Large intestine (tissue), 3 donors: ENCODE data around the gene ZBTB7B. TPM values are rescaled to one million over a fixed set of nuclear protein-coding genes. Genes with fewer than 3 reads are reported as not detected.

Experiments
- DNase-seq, 2 donors: peaks; one replicate each; pipeline versions ENCODE4 v3.0.0 to v3.0.0-alpha.2; 2013
- H3K27ac ChIP-seq: one replicate; pipeline ENCODE4 v1.5.1; 2013; ENCODE audit warnings: low read length
- H3K27me3 ChIP-seq: 2 replicates; pipeline ENCODE4 v1.6.1; 2013; ENCODE audit warnings: low read length; ENCODE audit not compliant: control insufficient read depth, insufficient read depth
- H3K36me3 ChIP-seq: 2 replicates; pipeline ENCODE4 v1.6.1; 2013; ENCODE audit warnings: low read length; ENCODE audit not compliant: control insufficient read depth, insufficient read depth
- H3K4me1 ChIP-seq: one replicate; pipeline ENCODE4 v1.6.1; 2013; ENCODE audit warnings: low read length; ENCODE audit not compliant: control insufficient read depth, insufficient read depth
- H3K4me3 ChIP-seq: one replicate; pipeline ENCODE4 v1.5.1; 2013; ENCODE audit warnings: low read length
- H3K9me3 ChIP-seq: one replicate; pipeline ENCODE4 v1.6.1; 2013; ENCODE audit warnings: mild to moderate bottlenecking, low read depth, low read length, moderate library complexity; ENCODE audit not compliant: control insufficient read depth
- WGBS: methylation state at CpG from one replicate; pipeline ENCODE4 v1.1.5; 2013; ENCODE audit warnings: low lambda C conversion rate; ENCODE audit not compliant: insufficient coverage; 5-methylcytosine and 5-hydroxymethylcytosine counted together
- polyA plus RNA-seq: library from polyadenylated mRNA; unstranded; fragments of 120-200 nt; gene quantifications from one replicate; pipeline ENCODE4 v1.2.1, GENCODE V29; 2013

The ZBTB7B gene
- polyA plus RNA-seq, 1 donor: 45.1 TPM

DNA sequence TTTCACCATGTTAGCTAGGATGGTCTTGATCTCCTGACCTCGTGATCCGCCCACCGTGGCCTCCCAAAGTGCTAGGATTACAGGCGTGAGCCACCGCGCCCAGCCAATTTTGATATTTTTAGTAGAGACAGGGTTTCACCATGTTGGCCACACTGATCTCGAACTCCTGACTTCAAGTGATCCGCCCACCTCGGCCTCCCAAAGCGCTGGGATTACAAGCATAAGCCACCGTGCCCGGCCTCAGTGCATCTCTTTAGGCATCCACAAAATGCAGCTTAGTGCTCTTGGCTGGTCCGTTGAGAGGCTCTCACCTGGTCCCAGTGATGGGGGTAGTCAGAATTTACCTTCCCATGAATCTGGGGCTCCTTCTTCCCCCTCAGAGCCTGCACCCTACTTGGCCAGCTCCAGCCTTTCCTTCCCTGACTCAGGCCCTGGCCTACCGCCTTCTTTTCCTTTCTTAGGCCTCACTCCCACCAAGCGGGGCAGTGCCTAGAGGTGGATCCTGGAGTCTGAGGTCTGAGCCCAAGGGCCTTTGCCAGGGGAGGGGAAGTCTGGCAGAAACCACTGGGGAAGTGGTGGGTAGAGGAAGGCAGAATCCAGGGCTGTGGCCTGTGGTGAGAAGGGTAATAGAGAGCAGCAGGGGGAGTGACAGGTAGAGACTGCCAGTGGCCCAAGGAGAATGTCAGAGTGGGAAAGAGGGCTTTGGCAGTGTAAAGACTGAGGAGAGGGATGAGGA, 5.5 kb upstream of the ZBTB7B start:
- peaks cover 15% of the 10 kb centered on the region for H3K4me1 ChIP-seq
- peaks cover 5% of the 10 kb centered on the region for H3K36me3 ChIP-seq
- H3K27ac ChIP-seq: no peak overlapping the region
- no peaks in the 10 kb centered on the region for H3K27me3 ChIP-seq
- H3K9me3 ChIP-seq: peaks cover 2% of the 10 kb centered on the region
- DNase-seq: no peak
- H3K4me3 ChIP-seq: no peak overlapping the region
- no CpG with 5 or more reads among the region's 15 CpGs for WGBS

DNA sequence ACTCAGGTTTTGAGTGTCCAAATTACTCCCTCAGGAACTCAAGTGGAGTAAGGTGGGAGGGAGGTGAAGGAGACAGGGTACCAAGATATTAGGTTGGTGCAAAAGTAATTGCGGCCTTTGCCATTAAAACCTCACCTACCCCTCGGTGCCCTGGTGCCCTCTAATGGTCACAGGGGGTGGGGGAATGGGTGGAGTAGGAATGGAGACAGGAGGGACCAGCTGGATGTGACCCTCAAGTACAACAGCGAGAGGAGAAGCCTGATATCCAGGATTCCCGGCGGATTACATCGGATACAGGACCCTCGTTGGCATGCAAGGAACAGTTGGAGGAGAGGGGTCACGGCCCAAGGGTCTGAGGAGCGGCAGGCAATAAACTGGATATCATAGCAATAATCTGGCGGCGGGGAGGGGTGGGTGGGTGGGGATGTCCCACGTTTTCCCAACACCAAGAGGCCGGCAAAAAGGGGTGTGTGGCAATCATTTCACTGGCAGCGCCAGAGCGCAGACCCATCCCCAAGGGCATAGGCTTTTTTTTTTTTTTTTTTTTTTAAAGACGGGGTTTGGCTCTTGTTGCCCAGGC, 4.3 kb upstream of the ZBTB7B start:
- peaks cover 2% of the 10 kb centered on the region for H3K9me3 ChIP-seq
- H3K4me3 ChIP-seq: no peak overlapping the region
- H3K36me3 ChIP-seq: no peaks in the 10 kb centered on the region
- DNase-seq: no peak
- no CpG with 5 or more reads among the region's 16 CpGs for WGBS
- no peak overlapping the region for H3K27ac ChIP-seq
- H3K4me1 ChIP-seq: peaks cover 15% of the 10 kb centered on the region
- no peaks in the 10 kb centered on the region for H3K27me3 ChIP-seq

DNA sequence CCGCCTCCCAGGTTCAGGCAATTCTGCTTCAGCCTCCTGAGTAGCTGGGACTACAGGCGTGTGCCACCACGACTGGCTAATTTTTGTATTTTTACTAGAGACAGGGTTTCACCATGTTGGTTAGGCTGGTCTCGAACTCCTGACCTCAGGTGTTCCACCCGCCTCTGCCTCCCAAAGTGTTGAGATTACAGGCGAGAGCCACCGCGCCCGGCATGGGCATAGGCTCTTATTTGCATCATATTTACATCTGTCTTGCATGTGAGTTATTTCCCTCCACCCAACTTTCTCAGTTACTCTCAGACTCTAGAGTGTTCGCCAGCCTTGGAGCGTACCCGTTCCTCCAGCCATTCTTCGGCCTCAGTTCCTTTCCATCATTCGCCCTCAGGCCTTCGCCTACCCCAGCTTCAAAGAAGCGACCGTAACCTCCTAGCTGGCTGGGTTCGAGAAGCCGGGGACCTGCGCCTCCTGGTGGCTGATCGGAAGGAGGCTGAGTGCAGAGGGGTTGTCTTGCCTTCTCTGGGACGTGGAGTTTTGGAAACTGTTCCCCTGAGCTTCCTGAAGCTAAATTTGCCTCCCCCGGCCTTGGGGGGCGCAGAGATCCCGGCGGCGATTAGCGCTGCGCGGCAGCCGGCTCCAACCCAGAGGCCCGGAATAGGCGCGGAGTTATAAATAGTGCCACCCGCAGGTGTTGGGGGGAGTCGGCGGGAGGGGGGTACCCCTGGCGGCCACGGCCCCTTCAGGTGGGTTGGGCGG, 3.6 kb upstream of the ZBTB7B start:
- peak in 1 of 2 donors; percentile 71 for DNase-seq
- no CpG with 5 or more reads among the region's 40 CpGs for WGBS
- H3K4me1 ChIP-seq: peaks cover 15% of the 10 kb centered on the region
- H3K36me3 ChIP-seq: no peaks in the 10 kb centered on the region
- H3K27me3 ChIP-seq: no peaks in the 10 kb centered on the region
- H3K27ac ChIP-seq: peak overlapping the region; percentile 56
- peaks cover 2% of the 10 kb centered on the region for H3K9me3 ChIP-seq
- peak overlapping the region; percentile 74 for H3K4me3 ChIP-seq

DNA sequence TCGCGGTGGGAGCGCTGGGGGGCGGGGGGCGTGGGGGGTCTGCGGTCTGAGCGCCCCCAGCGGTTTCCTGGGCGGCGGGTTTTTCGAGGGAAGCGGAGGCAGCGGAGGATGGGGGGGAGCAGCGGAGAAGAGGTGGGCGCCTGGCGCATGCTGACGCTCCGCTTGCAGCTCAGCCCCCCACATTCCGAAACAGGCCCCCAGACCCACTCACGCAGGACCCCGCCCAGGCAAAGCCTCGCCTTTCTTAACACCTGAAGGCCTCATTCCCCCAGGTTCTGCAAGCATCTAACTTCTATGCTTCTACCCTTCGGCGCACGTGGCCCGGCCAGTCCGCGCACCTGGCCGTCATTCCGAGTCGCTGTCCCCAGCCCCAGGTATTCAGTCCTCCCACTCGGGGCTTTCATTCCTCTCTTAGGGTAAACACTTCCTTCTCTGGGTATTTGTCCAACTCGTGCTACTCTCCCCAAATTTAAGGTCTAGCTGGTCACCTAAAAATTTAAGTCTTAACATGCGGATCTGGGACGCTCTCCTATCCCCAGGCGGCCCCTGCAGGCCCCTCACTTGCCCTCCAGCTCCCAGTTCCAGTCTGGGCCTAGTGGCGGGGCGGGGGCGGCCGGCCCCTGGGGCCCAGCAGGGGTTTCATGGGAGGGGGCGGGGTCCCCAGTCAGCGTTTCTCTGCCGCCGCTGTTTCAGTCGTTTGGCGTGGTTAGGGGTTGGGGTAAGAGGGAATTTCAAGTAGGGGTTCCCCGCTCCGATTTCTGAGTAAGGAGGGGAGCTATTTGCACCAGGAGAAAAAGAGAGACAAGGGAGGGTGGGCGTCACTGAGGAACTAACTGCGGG, 2.8 kb upstream of the ZBTB7B start:
- H3K36me3 ChIP-seq: peaks cover 2% of the 10 kb centered on the region
- peak overlapping the region; percentile 95 for H3K27ac ChIP-seq
- H3K27me3 ChIP-seq: no peaks in the 10 kb centered on the region
- H3K9me3 ChIP-seq: peaks cover 2% of the 10 kb centered on the region
- peak in 1 of 2 donors; percentile 82 for DNase-seq
- H3K4me1 ChIP-seq: peaks cover 22% of the 10 kb centered on the region
- peak overlapping the region; percentile 74 for H3K4me3 ChIP-seq
- no CpG with 5 or more reads among the region's 50 CpGs for WGBS

DNA sequence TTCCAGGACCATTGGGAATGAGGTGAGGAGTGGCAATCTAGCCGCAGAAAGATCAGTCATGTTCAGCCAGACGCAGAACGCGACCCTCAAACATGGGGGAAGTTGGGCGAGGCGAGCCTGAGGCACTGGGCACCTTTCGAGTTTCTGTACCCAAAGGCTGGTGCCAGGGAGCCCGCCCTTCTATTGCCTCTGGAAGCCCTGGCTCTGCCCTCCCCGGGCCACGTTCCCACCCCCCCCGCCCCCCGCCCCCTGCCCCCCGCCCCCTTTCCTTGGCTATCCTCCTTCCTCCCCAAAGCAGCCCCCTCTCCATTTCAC, 2.2 kb upstream of the ZBTB7B start:
- WGBS: no CpG with 5 or more reads among the region's 13 CpGs

DNA sequence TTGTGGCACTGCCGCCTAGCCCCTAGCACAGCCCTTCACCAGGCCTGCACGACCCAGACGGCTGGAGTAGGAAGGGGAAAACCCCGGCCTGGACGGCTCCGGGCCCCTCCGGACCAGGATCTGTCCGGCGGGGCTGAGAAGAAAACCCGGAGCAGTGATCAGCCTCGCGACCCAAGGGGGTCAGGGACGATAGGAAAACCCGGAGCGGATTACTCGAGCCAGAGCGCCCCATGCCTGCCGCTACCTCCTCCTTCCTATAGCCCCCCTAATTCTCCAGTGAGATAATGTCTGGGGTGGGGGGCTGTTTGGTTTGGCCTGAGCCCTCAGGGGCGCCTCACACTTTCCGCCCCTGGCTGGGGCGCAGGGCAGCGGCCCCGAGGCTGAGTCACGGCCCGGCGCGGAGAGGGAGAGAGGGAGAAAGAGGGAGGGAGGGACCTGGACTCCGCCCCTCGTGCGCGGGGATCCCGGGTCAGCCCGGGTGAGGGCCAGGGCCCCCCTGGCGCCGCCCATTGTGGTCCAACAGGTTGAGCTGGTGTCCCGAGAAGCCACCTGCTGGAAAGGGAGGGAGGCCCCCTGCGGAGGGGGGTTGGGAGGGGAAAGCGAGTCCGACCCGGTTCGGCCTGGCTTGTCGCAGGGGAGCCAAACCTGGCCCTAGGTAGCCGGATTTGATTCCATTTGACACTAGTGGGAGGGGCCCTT, 1.7 kb upstream of the ZBTB7B start:
- peaks cover 5% of the 10 kb centered on the region for H3K36me3 ChIP-seq
- H3K27ac ChIP-seq: peak overlapping the region; percentile 95
- peak; percentile 96 to 99 for DNase-seq
- peaks cover 32% of the 10 kb centered on the region for H3K4me1 ChIP-seq
- H3K4me3 ChIP-seq: peak overlapping the region; percentile 74
- no CpG with 5 or more reads among the region's 43 CpGs for WGBS
- H3K27me3 ChIP-seq: no peaks in the 10 kb centered on the region
- H3K9me3 ChIP-seq: peaks cover 2% of the 10 kb centered on the region

More for the DNA sequence above, 2.2 kb upstream of the ZBTB7B start:
- Histone ChIP-seq H3K27me3 (no peaks in the 10 kb centered on the region), H3K36me3 (peaks cover 2% of the 10 kb centered on the region), H3K4me3 (peak overlapping the region; percentile 74), H3K9me3 (peaks cover 2% of the 10 kb centered on the region), H3K27ac (peak overlapping the region; percentile 95), H3K4me1 (peaks cover 27% of the 10 kb centered on the region)
- DNase-seq: no peak

DNA sequence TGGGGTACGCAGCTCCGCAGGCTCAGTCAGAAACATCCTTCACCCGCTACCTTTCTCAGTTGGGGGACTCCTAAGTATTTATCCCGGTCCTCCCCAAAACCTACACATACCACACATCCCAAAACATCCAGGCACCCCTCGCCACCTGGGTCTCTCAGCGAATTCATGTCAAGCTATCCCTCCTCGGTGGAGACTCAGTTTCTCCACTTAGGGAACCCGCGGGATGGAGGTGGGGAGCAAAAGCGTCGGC, 1.3 kb upstream of the ZBTB7B start:
- no CpG with 5 or more reads among the region's 11 CpGs for WGBS
- Histone ChIP-seq H3K9me3 (peaks cover 2% of the 10 kb centered on the region), H3K4me3 (peak overlapping the region; percentile 74), H3K36me3 (peaks cover 9% of the 10 kb centered on the region), H3K27me3 (no peaks in the 10 kb centered on the region), H3K27ac (peak overlapping the region; percentile 95), H3K4me1 (peaks cover 37% of the 10 kb centered on the region)
- DNase-seq: no peak

DNA sequence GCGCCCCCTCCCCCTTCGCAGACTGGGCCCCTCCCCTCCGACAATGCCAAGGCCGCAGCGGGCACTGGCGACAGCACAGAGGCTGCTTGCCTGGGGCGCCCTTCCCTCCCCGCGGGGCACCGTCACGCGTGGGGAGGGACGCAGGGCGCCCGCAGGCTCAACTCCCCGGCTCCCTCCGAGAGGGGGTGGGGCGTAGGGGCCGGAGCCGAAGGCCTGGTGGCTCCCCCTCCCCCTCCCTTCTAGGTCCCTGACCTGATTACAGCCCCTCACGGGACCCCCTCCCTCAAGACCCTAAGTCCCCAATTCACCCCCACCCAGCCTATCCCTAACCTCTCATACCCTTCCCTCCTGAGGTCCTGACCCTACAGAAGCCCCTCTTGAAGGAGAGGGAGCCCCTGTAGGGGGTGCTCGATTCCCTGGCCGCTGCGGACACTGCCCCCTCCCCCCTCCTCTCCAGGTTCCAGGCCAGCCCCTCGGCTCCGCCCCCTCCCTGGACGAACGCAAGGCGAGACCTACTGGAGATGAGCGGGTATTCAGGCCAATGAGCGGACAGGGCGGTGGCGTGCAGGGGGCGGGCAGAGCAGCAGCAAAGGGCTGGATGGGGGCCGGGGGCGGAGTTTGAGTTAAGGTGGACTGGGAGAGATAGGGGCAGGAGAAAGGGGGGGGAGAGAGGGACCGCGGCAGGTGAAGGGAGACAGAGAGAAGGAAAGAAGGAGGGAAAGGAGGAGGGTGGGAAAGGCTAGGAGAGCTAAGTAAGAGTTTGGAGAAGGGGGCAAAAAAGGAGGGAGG, 733 bp upstream of the ZBTB7B start:
- Histone ChIP-seq H3K27me3 (no peaks in the 10 kb centered on the region), H3K9me3 (peaks cover 2% of the 10 kb centered on the region), H3K4me3 (peak overlapping the region; percentile 74), H3K27ac (peak overlapping the region; percentile 95), H3K36me3 (peaks cover 10% of the 10 kb centered on the region), H3K4me1 (peaks cover 42% of the 10 kb centered on the region)
- 0% methylated on average over 2 of the region's 38 CpGs for WGBS
- DNase-seq: peak; percentile 99 to 100

DNA sequence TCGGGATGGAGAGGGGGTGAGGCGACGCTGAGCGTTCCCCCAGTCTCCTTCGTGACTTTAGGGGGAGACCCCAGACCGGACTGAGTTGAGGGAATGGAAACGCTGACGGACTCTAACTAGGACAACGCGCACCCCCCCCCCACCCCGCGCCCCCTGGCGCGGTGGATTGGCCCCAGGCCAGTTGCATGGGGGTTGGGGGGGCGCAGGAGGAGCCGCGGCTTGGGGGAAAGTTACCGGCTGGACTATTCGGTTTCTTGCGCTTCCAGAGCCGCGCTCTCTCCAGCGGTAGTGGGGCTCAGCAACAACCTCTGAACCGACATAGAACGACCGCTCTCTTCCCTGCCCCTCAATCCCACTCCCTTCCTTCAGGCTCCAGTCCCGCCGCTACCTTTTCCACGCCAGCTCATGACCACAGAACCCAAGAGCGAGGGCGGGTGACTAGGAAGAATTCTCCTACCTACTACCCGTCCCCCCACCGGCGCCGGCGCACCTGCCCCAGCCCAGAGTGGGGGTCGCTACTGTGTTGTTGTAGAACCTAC, 694 bp downstream of the ZBTB7B start:
- DNase-seq: no peak
- WGBS: no CpG with 5 or more reads among the region's 37 CpGs

More for the DNA sequence above, 694 bp downstream of the ZBTB7B start:
- Histone ChIP-seq H3K36me3 (peaks cover 10% of the 10 kb centered on the region), H3K4me1 (peaks cover 56% of the 10 kb centered on the region), H3K27me3 (no peaks in the 10 kb centered on the region), H3K27ac (peak overlapping the region; percentile 85), H3K9me3 (peaks cover 2% of the 10 kb centered on the region), H3K4me3 (peak overlapping the region; percentile 94)
